Pulmonary artery endothelial cell (primary cell): ENCODE results near the gene IL32. TPM values are rescaled to one million over a fixed set of nuclear protein-coding genes. Genes with fewer than 3 reads are reported as not detected.

ENCODE experiments used
- DNase-seq: peaks from one replicate; pipeline ENCODE4 v3.0.0-alpha.2; 2011; ENCODE audit warnings: low read depth, low spot score
- total RNA-seq: library from RNA; depleted of rRNA; stranded (reverse); fragments of >200 nt; gene quantifications from 2 replicates; pipeline ENCODE4 v1.2.3, GENCODE V29; 2014

Gene IL32
- total RNA-seq, 1 donor from 2014 or later: 33.7 TPM

- no peak for DNase-seq
Observed at GRCh38 chr16:3027983-3028715, 37.3 kb upstream of the IL32 start.

- no peak for DNase-seq
Observed at GRCh38 chr16:3028716-3029319, 36.6 kb upstream of the IL32 start.

GRCh38 chr16:3029491-3030221 lies 35.8 kb upstream of the IL32 start:
- no peak for DNase-seq

GRCh38 chr16:3030222-3031212 lies 34.9 kb upstream of the IL32 start:
- no peak for DNase-seq

GRCh38 chr16:3032624-3033023 lies 32.8 kb upstream of the IL32 start:
- DNase-seq: no peak

GRCh38 chr16:3035289-3035971 lies 30.0 kb upstream of the IL32 start:
- DNase-seq: no peak

- no peak for DNase-seq
Observed at GRCh38 chr16:3035972-3036725, 29.3 kb upstream of the IL32 start.

GRCh38 chr16:3036726-3037315 lies 28.6 kb upstream of the IL32 start, which contains the start of gene BICDL2:
Gene BICDL2, minus strand, starts transcription at chr16:3036944. Its CDS starts 1,448 bp downstream, at chr16:3035496.
- no peak for DNase-seq

- no peak for DNase-seq
Observed at GRCh38 chr16:3038256-3038655, 27.2 kb upstream of the IL32 start.

- DNase-seq: no peak
Observed at GRCh38 chr16:3038896-3039295, 26.5 kb upstream of the IL32 start.

- DNase-seq: no peak
Observed at GRCh38 chr16:3042376-3042775, 23.1 kb upstream of the IL32 start.

- DNase-seq: no peak
Observed at GRCh38 chr16:3044708-3045107, 20.7 kb upstream of the IL32 start.

- no peak for DNase-seq
Observed at GRCh38 chr16:3045758-3046640, 19.4 kb upstream of the IL32 start, which contains the start of gene MMP25. Gene MMP25, plus strand, starts transcription at chr16:3046561. Its CDS starts 357 bp downstream, at chr16:3046918.

- no peak for DNase-seq
Observed at GRCh38 chr16:3046641-3047386, 18.6 kb upstream of the IL32 start.

- no peak for DNase-seq
Observed at GRCh38 chr16:3047387-3047720, 18.1 kb upstream of the IL32 start.

- no peak for DNase-seq
Observed at GRCh38 chr16:3049921-3050481, 15.4 kb upstream of the IL32 start.

GRCh38 chr16:3050487-3050886 lies 15.0 kb upstream of the IL32 start:
- DNase-seq: no peak
